Thyroid gland (tissue), 4 donors: ENCODE results near the gene ZBTB8A.

Experiments used
- CTCF ChIP-seq, 6 experiments: fragments of 200-600 bp in 3 of 6; fragments of 450-650 bp in 3 of 6; sonication (generic) in 3 of 6; IDR thresholded peaks; one replicate each; pipeline ENCODE4 v1.5.1; 2016 to 2019; ENCODE audit warnings: antibody characterized with exemption in 6 of 6, mild to moderate bottlenecking in 2 of 6, inconsistent platforms in 1 of 6, moderate library complexity in 1 of 6
- POLR2A ChIP-seq, 2 donors: fragments of 450-650 bp; IDR thresholded peaks; one replicate each; pipeline ENCODE4 v1.6.1; 2017; ENCODE audit warnings: antibody characterized with exemption in 2 of 2, mild to moderate bottlenecking in 2 of 2, moderate library complexity in 1 of 2

DNA sequence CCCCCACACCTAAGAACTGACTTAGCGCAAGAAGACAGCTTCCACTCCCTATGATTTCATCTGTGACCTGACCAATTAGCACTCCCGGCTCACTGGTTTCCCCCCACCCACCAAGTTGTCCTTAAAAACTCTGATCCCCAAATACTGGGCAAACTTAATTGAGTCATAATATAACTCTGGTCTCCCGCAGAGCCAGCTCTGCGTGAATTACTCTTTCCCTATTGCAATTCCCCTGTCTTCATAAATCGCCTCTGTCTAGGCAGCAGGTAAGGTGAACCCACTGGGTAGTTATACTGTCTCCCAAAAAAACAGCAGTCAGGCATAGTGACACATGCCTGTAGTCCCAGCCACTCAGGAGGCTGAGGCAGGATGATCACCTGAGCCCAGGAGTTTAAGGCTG lies 74.2 kb downstream of the ZBTB8A start:
- TF ChIP-seq POLR2A (IDR thresholded peaks at IDR 0.05) (no peak), CTCF (IDR thresholded peaks at IDR 0.05) (no peak)
